Lung (tissue), 12 donors: ENCODE results near the gene FGF19. TPM values are rescaled to one million over a fixed set of nuclear protein-coding genes. Genes with fewer than 3 reads are reported as not detected.

Experiments used
- ATAC-seq: fragments of 200-7000 bp; cut with Tn5 transposase; one replicate; pipeline ENCODE4 v1.9.1; 2020; ENCODE audit warnings: moderate number of reproducible peaks; ENCODE audit not compliant: insufficient read depth, low FRiP score
- DNase-seq, 3 donors: peaks; one replicate each; pipeline ENCODE4 v3.0.0-alpha.2; 2013 to 2017
- H3K27ac ChIP-seq, 2 donors: one replicate each; pipeline ENCODE4 v1.5.1; 2013; ENCODE audit warnings: mild to moderate bottlenecking in 2 of 2, moderate library complexity in 2 of 2, control low read depth in 1 of 2, inconsistent platforms in 1 of 2, low read depth in 1 of 2, low read length in 1 of 2
- H3K27me3 ChIP-seq, 3 donors: one replicate each; pipeline ENCODE4 v1.5.1; 2013; ENCODE audit warnings: low read length in 2 of 3; ENCODE audit not compliant: control insufficient read depth in 3 of 3, insufficient read depth in 3 of 3
- H3K36me3 ChIP-seq, 4 donors: one replicate each; pipeline ENCODE4 v1.5.1; 2013; ENCODE audit warnings: low read length in 4 of 4, mild to moderate bottlenecking in 1 of 4, moderate library complexity in 1 of 4; ENCODE audit not compliant: control insufficient read depth in 4 of 4, insufficient read depth in 4 of 4
- H3K4me1 ChIP-seq, 5 donors: one replicate each; pipeline ENCODE4 v1.5.1; 2013; ENCODE audit warnings: low read length in 5 of 5, mild to moderate bottlenecking in 2 of 5, moderate library complexity in 1 of 5; ENCODE audit not compliant: control insufficient read depth in 5 of 5, insufficient read depth in 5 of 5
- H3K4me3 ChIP-seq: one replicate; pipeline ENCODE4 v1.5.1; 2013; ENCODE audit warnings: mild to moderate bottlenecking, control low read depth, moderate library complexity
- H3K9ac ChIP-seq, 2 donors: one replicate each; pipeline ENCODE4 v1.5.1; 2013; ENCODE audit warnings: low read length in 2 of 2, control low read depth in 1 of 2; ENCODE audit not compliant: insufficient read depth in 1 of 2
- H3K9me3 ChIP-seq, 4 donors: one replicate each; pipeline ENCODE4 v1.5.1; 2013; ENCODE audit warnings: low read length in 3 of 4, mild to moderate bottlenecking in 1 of 4, moderate library complexity in 1 of 4; ENCODE audit not compliant: control insufficient read depth in 4 of 4, insufficient read depth in 3 of 4
- CTCF ChIP-seq: IDR thresholded peaks from 2 replicates; pipeline ENCODE4 v1.5.1; 2012; ENCODE audit warnings: mild to moderate bottlenecking; ENCODE audit errors: control extremely low read depth, extremely low read depth
- WGBS, 2 donors: extraction: QIAGEN DNeasy Blood & Tissue Kit; methylation state at CpG; one replicate each; pipeline ENCODE4 v1.1.7; 2013; 5-methylcytosine and 5-hydroxymethylcytosine counted together
- polyA plus RNA-seq, 2 donors: library from polyadenylated mRNA; stranded (reverse); fragments of 200-250 nt; gene quantifications; one replicate each; pipeline ENCODE4 v1.2.1, GENCODE V29; 2013
- total RNA-seq, 2 donors: library from RNA; depleted of rRNA in 1 of 2; stranded (reverse); fragments of >200 nt in 1 of 2; gene quantifications; one replicate each; pipeline ENCODE4 v1.2.1, GENCODE V29; 2014 to 2021
- donor health status: control.
- donor health status: control.
- donor health status: Bipolar disorder and iron deficiency.
- donor health status: healthy.
- donor health status: DM: yes; HTN: yes; CAD: no.

FGF19 gene
- total and polyA plus RNA-seq, 4 donors: 0.09 TPM; not detected in 3

GRCh38 chr11:69685348-69685747 lies 18.5 kb downstream of the FGF19 start:
- Histone ChIP-seq H3K9me3 (peaks cover 0 to 6% (median 0%) of the 10 kb centered on the region in 4 donors), H3K4me3 (no peak overlapping the region), H3K27ac (no peak overlapping the region), H3K27me3 (peaks cover 0 to 3% (median 0%) of the 10 kb centered on the region in 3 donors), H3K9ac (no peak overlapping the region), H3K4me1 (peaks cover 0 to 2% (median 0%) of the 10 kb centered on the region in 5 donors), H3K36me3 (no peaks in the 10 kb centered on the region)
- 55 to 57% methylated on average over 8 of the region's 8 CpGs for WGBS, 2 donors
- no peak for TF ChIP-seq CTCF
- DNase-seq: no peak
- ATAC-seq: no peak

GRCh38 chr11:69684651-69685050 lies 19.2 kb downstream of the FGF19 start:
- peaks cover 0 to 6% (median 0%) of the 10 kb centered on the region in 4 donors for H3K9me3 ChIP-seq
- no peaks in the 10 kb centered on the region for H3K36me3 ChIP-seq
- H3K27me3 ChIP-seq: peaks cover 0 to 3% (median 0%) of the 10 kb centered on the region in 3 donors
- no peak overlapping the region for H3K4me3 ChIP-seq
- 65 to 70% methylated on average over 10 to 11 of the region's 11 CpGs for WGBS, 2 donors
- DNase-seq (no peak), ATAC-seq (no peak)
- no peak overlapping the region for H3K27ac ChIP-seq
- TF ChIP-seq CTCF: no peak
- peaks cover 0 to 2% (median 0%) of the 10 kb centered on the region in 5 donors for H3K4me1 ChIP-seq
- no peak overlapping the region for H3K9ac ChIP-seq

GRCh38 chr11:69683764-69684333 lies 20.0 kb downstream of the FGF19 start:
- H3K27me3 ChIP-seq: peaks cover 0 to 3% (median 0%) of the 10 kb centered on the region in 3 donors
- H3K27ac ChIP-seq: no peak overlapping the region
- no peak for TF ChIP-seq CTCF
- no peak overlapping the region for H3K4me3 ChIP-seq
- DNase-seq (no peak), ATAC-seq (no peak)
- peaks cover 0 to 2% (median 0%) of the 10 kb centered on the region in 5 donors for H3K4me1 ChIP-seq
- 59 to 70% methylated on average over 9 of the region's 9 CpGs for WGBS, 2 donors
- no peak overlapping the region for H3K9ac ChIP-seq
- H3K9me3 ChIP-seq: peaks cover 0 to 6% (median 0%) of the 10 kb centered on the region in 4 donors
- no peaks in the 10 kb centered on the region for H3K36me3 ChIP-seq
